Activated CD8-positive, alpha-beta memory T cell treated with anti-CD3 and anti-CD28 coated beads for 36 hours (primary cell): ENCODE data around the gene SYT6. TPM values are rescaled to one million over a fixed set of nuclear protein-coding genes. Genes with fewer than 3 reads are reported as not detected.
"Not testable (repeated sequence)": the region's sequence is repeated elsewhere in the genome, so short reads cannot be mapped to it uniquely, and the experiment has no call there.

ENCODE experiments used
- CTCF ChIA-PET: fragments of 350-600 bp; sonication (Branson Sonifier 250); formaldehyde crosslinking; loops from one replicate; lab custom pipeline; 2021; ENCODE audit warnings: antibody characterized with exemption; lab: Charles Lee
- POLR2A ChIA-PET: fragments of 350-600 bp; sonication (Branson Sonifier 250); formaldehyde crosslinking; loops from one replicate; lab custom pipeline; 2021; ENCODE audit warnings: antibody characterized with exemption; lab: Charles Lee
- total RNA-seq, 2 experiments: library from RNA; stranded (reverse); gene quantifications; one replicate each; pipeline ENCODE4 v1.2.3, GENCODE V29; 2021

Gene SYT6
- total RNA-seq, 2 experiments from 2014 or later, result not detected

- ChIA-PET POLR2A (no interaction called here), CTCF (no interaction called here)
Measured at GRCh38 chr1:114081437-114082303, 72.0 kb downstream of the SYT6 start.

DNA sequence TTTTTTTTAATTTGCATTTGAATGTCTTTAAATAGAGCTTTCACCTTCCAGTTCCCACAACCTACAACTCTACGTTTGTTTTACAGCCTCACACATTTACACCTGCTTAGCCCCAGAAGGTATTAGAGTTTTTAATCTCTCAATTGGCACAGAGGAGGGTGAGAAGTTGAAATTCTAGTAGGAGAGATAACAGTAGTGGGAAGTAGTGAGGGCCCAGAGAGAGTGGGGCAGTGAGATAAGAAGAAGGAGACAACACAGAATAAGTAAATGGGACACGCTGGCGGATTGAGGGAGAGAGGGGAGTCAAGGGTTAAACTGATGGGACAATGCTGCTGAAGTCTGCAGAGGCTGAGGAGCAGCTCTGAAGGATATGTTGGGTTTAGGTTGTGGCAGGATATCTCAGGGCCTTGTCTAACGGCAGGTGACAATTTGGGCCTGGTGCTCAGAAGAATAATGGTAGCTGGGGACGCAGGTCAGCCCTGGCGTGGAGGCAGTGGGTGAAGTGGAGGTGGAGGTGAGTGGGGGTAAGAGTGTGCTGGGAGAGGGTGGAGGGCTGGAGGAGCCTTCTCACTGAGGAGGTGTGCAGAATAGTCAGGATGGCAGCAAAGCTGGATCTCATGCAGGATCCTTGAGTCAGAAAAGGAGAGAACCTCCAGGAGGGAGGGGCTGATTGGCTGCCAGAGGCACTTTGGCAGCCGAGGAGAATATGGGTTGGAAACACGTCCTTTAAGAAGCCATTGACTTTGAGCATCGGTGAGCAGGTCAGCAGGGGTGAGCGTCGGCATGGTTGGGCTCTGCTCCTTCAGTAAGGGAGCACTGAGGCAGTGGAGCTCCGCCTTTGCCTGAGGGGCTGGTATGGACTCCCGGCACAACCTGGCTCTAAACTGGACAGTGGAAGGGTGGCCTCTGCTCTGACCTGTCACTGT is 72.9 kb downstream of the SYT6 start:
- ChIA-PET CTCF (no interaction called here), POLR2A (no interaction called here)

DNA sequence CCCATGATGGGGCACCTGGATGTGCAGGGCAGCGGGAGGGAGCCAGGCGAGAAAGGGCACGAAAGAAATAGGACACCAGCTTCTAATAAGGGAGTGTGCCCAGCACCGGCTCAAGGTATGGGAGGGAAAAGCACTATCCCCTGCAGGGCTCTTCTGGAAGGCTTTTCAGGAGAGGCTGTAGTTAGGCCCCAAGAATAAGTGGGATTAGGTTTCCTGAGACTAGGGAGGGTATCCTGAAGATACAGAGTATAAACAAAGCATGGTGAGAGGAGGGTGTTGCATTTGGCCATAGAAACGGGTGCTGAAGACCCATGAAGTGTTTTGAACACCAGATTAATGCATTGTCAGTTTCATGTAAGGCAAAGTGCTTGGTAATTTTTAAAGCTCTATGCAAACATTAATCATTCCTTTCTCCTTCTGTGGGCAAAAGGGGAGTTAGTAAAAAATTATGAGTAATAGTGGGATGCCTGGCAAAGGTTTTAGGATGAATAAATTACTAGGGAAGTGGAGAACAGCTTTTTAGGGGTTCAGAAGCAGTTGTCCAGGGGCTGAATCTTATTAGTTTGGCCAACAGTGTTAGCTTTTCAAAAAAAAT is 74.0 kb downstream of the SYT6 start:
- ChIA-PET CTCF (no interaction called here), POLR2A (no interaction called here)

GRCh38 chr1:114078116-114078515 is 75.6 kb downstream of the SYT6 start:
- CTCF ChIA-PET, result no interaction called here
- POLR2A ChIA-PET, result no interaction called here

- POLR2A ChIA-PET, result no interaction called here
Measured at GRCh38 chr1:114077188-114077587, 76.5 kb downstream of the SYT6 start.

DNA sequence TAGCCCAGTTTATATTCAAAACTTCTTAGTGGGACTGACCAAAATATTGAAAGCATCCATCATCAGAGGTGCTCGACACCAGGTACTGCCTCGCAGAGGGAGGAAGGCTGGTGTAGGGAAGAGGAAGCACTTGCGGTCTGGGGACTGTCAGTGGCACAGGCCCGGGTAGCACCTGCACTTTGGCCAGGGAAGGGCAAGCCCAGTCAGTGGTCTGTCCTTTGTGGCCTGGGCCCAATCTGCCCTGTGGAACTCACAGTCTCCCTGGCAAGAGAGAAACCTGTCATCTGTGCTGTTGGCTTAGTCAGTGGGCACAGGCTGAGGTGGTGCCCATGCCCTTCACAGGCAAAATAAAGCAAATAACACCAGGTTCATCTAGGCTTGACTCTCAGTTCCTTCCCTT is 77.4 kb downstream of the SYT6 start:
- CTCF ChIA-PET, result no interaction called here
- POLR2A ChIA-PET, result no interaction called here

More at GRCh38 chr1:114077188-114077587, 76.5 kb downstream of the SYT6 start:
- CTCF ChIA-PET, result no interaction called here

DNA sequence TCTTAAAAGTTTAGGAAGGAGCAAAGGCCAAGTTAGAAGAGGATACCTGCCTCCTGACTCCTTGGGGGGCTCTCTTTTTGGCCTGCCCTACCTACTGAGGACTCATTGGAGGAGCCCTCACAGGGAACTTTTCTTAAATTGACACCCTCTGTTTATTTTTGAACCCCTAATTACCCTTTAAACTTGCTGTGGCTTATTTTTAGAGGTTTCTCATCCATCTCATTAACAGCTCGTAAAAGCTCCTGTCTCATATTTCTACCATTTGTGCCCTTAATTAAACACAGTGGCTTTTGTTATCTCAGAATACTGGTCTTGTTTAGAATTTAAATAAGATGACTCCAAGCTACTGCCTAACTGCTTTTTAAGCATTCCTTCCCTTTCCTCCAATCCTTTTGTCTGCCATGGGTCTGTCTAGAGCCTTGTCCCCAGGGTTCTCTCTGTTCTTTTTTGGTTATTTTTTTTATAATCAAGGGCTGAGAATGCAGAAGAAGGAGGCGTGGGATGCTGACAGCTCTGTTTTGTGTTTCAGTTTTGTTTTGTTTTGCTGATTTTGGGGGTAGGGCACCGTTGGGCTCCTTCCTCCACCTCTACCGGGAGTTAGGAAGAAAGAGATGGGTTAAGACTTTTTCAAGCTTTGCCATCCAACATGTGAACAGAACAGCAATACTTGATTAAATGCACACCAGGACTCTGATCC is 78.0 kb downstream of the SYT6 start:
- CTCF ChIA-PET, result no interaction called here
- POLR2A ChIA-PET, result no interaction called here

GRCh38 chr1:114075105-114075504 is 78.6 kb downstream of the SYT6 start:
- ChIA-PET CTCF (no interaction called here), POLR2A (no interaction called here)

DNA sequence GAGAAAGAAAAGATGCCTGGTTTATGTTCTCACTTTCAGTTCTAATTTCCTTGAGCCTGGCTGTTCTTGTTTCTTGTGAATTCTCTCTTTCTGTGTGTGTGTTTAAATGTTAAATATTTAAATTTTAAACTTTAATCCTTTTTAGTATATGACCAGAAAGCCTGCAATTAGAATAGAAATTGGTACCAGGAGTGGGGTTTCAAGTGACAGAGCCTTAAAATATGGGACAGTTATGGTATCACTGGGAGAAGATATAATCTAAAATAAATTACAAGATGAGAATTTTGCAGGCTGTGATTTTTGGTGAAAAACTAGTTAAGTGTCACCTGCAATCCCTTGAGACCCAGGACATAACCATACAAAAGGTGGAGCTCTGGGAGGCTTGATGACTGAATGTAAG is 81.4 kb downstream of the SYT6 start:
- ChIA-PET POLR2A (no interaction called here), CTCF (no interaction called here)

- CTCF ChIA-PET, POLR2A ChIA-PET: not testable (repeated sequence)
Measured at GRCh38 chr1:114069762-114070161, 83.9 kb downstream of the SYT6 start.

- POLR2A ChIA-PET, CTCF ChIA-PET: not testable (repeated sequence)
Measured at GRCh38 chr1:114068684-114069083, 85.0 kb downstream of the SYT6 start.

GRCh38 chr1:114065671-114066070 is 88.0 kb downstream of the SYT6 start:
- CTCF ChIA-PET, result interaction anchor here (0.6 kb wide), 1 partner anchor 951 kb away, joined by 3 read pairs; no protein-coding TSS in a partner anchor
- POLR2A ChIA-PET, result not testable (repeated sequence)

GRCh38 chr1:114063544-114063943 is 90.1 kb downstream of the SYT6 start:
- ChIA-PET CTCF (no interaction called here), POLR2A (no interaction called here)

DNA sequence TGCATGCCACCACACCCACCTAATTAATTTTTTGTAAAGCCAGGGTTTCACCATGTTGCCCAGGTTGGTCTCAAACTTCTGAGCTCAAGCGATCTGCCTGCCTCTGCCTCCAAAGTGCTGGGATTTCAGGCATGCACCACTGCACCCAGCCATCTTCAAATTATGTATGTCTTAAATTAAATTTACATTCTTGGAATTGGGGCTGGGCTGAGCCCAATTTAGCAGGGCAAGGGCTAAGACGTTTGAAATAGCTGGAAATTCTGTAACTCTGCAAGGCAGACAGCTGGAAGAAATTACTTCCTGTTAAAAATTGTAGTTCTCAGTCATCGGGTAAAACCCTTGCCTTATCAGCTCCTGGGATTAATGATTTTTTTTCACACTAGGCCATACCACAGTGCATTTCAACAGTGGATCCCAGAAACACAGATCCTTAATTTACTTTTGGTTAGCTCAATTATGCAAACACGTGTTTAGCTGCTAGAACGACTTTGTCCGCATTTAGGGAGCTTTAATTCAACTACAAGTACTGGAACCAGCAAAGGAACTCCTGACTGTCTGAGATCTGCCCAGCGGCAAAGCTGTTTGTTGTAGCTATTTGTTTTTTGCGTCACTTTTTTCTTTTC is 91.1 kb downstream of the SYT6 start:
- ChIA-PET POLR2A (no interaction called here), CTCF (no interaction called here)

- ChIA-PET POLR2A (no interaction called here), CTCF (no interaction called here)
Measured at GRCh38 chr1:114061121-114061830, 92.4 kb downstream of the SYT6 start.

DNA sequence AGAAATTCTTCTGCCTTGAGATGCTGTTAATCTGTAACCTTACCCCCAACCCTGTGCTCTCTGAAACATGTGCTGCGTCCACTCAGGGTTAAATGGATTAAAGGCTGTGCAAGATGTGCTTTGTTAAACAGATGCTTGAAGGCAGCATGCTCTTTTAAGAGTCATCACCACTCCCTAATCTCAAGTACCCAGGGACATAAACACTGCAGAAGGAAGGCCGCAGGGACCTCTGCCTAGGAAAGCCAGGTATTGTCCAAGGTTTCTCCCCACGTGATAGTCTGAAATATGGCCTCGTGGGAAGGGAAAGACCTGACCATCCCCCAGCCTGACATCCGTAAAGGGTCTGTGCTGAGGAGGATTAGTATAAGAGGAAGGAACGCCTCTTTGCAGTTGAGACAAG is 95.4 kb downstream of the SYT6 start:
- POLR2A ChIA-PET, CTCF ChIA-PET: not testable (repeated sequence)

- CTCF ChIA-PET, result no interaction called here
- POLR2A ChIA-PET, result no interaction called here
Measured at GRCh38 chr1:114054148-114054547, 99.5 kb downstream of the SYT6 start.

GRCh38 chr1:114048232-114048631 is 105.4 kb downstream of the SYT6 start:
- CTCF ChIA-PET, result no interaction called here
- POLR2A ChIA-PET, result no interaction called here
